ENCODE results near the gene CERT1.

DNA sequence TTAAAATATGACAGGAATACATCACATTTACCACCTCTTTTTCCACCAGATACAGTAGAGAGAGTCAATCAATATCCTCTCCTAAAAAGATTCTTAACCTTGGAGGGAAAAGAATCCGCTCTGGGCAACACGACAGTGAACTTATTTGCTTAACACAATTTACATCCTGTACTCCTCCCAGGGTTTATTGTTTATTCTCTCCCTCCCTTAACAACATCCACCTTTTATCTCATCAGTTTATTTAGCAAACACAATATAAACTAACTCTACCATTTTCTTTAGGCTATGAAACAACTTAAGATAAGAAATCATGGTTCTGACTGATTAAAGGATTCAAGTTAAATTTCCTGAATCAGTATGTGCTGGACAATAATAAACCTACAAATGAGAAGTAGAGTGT, 50.9 kb downstream of the CERT1 start:
- TF ChIP-seq, protein P1, sequence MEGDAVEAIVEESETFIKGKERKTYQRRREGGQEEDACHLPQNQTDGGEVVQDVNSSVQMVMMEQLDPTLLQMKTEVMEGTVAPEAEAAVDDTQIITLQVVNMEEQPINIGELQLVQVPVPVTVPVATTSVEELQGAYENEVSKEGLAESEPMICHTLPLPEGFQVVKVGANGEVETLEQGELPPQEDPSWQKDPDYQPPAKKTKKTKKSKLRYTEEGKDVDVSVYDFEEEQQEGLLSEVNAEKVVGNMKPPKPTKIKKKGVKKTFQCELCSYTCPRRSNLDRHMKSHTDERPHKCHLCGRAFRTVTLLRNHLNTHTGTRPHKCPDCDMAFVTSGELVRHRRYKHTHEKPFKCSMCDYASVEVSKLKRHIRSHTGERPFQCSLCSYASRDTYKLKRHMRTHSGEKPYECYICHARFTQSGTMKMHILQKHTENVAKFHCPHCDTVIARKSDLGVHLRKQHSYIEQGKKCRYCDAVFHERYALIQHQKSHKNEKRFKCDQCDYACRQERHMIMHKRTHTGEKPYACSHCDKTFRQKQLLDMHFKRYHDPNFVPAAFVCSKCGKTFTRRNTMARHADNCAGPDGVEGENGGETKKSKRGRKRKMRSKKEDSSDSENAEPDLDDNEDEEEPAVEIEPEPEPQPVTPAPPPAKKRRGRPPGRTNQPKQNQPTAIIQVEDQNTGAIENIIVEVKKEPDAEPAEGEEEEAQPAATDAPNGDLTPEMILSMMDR (conservative IDR thresholded peaks at IDR 0.05 in 1 of 2, IDR thresholded peaks at IDR 0.05 in 1 of 2; ENCODE audit: low read depth in 1 of 2, low read length in 2 of 2) = no peak
- no peak for TF ChIP-seq EZH2 (IDR thresholded peaks at IDR 0.05; ENCODE audit: low read length, missing control alignments)

Measured in fibroblast of lung (primary cell).